ENCODE data around the gene GPS2. TPM values are rescaled to one million over a fixed set of nuclear protein-coding genes. Genes with fewer than 3 reads are reported as not detected.

Gene GPS2
- total RNA-seq, 1 experiment from 2014 or later: 62.6 TPM

DNA sequence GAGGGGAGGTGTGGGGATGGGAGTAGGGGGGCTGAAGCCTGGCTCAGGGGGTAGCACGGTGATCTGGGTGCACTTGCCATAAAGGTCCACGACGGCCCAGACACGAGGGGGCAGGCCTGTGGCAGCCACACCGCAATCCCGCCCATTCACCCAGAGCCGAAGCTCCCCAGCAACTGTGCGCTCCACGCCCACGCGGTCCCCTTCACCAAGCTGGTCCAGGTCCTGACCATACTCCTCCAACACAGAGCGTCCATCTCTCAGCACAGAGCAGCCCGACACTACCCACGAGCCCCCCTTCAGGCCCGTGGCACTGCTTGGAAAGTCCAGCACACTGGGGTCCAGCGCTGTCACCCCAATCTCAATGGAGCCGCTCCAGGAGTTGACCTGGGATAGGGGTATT lies 12.3 kb upstream of the GPS2 start:
- Histone ChIP-seq H3K4me2 (ENCODE audit: insufficient read depth, insufficient read length, low read length) (no peak overlapping the region), H2BK5ac (ENCODE audit: insufficient read length, low read length) (no peak overlapping the region), H3K23ac (ENCODE audit: insufficient read length, low read depth, low read length) (no peak overlapping the region), H3K23me2 (ENCODE audit: insufficient read length, low read depth, low read length, poor library complexity, severe bottlenecking) (peaks cover 14% of the 10 kb centered on the region), H3K4me1 (ENCODE audit: insufficient read depth, low read length) (no peaks in the 10 kb centered on the region), H2BK12ac (ENCODE audit: insufficient read length, low read depth, low read length) (no peak overlapping the region), H3T11ph (ENCODE audit: low read length) (no peak overlapping the region), H4K5ac (ENCODE audit: insufficient read length, low read depth, low read length) (no peak overlapping the region), H2AK5ac (ENCODE audit: insufficient read length, low read length) (no peak overlapping the region), H3K9me3 (ENCODE audit: control insufficient read depth, low read depth, low read length) (no peaks in the 10 kb centered on the region), H3K4ac (ENCODE audit: low read depth, low read length) (no peak overlapping the region), H2AFZ (ENCODE audit: low read length) (no peak overlapping the region), H2BK20ac (ENCODE audit: low read depth, low read length, poor library complexity, severe bottlenecking) (no peak overlapping the region), H2BK120ac (ENCODE audit: low read depth, low read length, poor library complexity, severe bottlenecking) (no peak overlapping the region), H3K14ac (ENCODE audit: insufficient read depth, low read length) (no peak overlapping the region), H4K20me1 (ENCODE audit: control insufficient read depth, insufficient read depth, insufficient read length) (no peaks in the 10 kb centered on the region), H3K79me1 (ENCODE audit: insufficient read depth, low read depth, low read length, poor library complexity, severe bottlenecking) (no peaks in the 10 kb centered on the region), H4K8ac (replicated peaks; ENCODE audit: insufficient read length, low read depth, low read length) (no peak overlapping the region), H3K27me3 (ENCODE audit: insufficient read depth, low read length) (no peaks in the 10 kb centered on the region), H3K27ac (ENCODE audit: insufficient read length, low read depth, low read length) (no peak overlapping the region), H3K79me2 (ENCODE audit: insufficient read depth, low read length) (peaks cover 2% of the 10 kb centered on the region; the same call in 1 of the 2 replicates), H2BK15ac (ENCODE audit: low read depth, low read length) (no peak overlapping the region), H3K9ac (ENCODE audit: extremely low read depth, insufficient read length, low read length) (no peak overlapping the region), H3K18ac (ENCODE audit: insufficient read length, low read depth, low read length) (no peak overlapping the region), H4K91ac (ENCODE audit: insufficient read length, low read depth, low read length) (no peak overlapping the region), H3K56ac (ENCODE audit: insufficient read length, low read depth, low read length) (no peak overlapping the region)
- Mint-ChIP-seq H3K4me3 (peak overlapping the region; percentile 42 to 46; a peak in 2 of 5 replicates), H3K9me3 (no peaks in the 10 kb centered on the region), H3K36me3 (ENCODE audit: insufficient read depth in 1 of 3, low read depth in 3 of 3) (peaks cover 18 to 41% (median 40%) of the 10 kb centered on the region in 3 experiments; a peak in 6 of 7 replicates), H3K4me1 (peaks cover 18 to 19% of the 10 kb centered on the region in 2 experiments), H3K27ac (no peak overlapping the region), H3K27me3 (ENCODE audit: low read depth) (no peaks in the 10 kb centered on the region)
- DNase-seq: no peak
- TF ChIP-seq, protein P1, sequence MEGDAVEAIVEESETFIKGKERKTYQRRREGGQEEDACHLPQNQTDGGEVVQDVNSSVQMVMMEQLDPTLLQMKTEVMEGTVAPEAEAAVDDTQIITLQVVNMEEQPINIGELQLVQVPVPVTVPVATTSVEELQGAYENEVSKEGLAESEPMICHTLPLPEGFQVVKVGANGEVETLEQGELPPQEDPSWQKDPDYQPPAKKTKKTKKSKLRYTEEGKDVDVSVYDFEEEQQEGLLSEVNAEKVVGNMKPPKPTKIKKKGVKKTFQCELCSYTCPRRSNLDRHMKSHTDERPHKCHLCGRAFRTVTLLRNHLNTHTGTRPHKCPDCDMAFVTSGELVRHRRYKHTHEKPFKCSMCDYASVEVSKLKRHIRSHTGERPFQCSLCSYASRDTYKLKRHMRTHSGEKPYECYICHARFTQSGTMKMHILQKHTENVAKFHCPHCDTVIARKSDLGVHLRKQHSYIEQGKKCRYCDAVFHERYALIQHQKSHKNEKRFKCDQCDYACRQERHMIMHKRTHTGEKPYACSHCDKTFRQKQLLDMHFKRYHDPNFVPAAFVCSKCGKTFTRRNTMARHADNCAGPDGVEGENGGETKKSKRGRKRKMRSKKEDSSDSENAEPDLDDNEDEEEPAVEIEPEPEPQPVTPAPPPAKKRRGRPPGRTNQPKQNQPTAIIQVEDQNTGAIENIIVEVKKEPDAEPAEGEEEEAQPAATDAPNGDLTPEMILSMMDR (conservative IDR thresholded peaks at IDR 0.05): no peak
- no CpG with 5 or more reads among the region's 17 CpGs for WGBS (ENCODE audit: extremely low coverage, insufficient read length, low lambda C conversion rate)

All from H9 (cell line).